RKO (cell line): Measurements from ENCODE around the gene KSR2.

Source experiments
- DNase-seq: peaks from one replicate; pipeline ENCODE4 v3.0.0-alpha.2; 2016; ENCODE audit warnings: low spot score

KSR2 gene

GRCh38 chr12:117580015-117580717 lies 388.6 kb downstream of the KSR2 start:
- DNase-seq = no peak

- DNase-seq = no peak
These were observed 391.6 kb downstream of the KSR2 start for GRCh38 chr12:117577122-117577657.

GRCh38 chr12:117576053-117576452 lies 392.7 kb downstream of the KSR2 start:
- DNase-seq = no peak

- no peak for DNase-seq
These were observed 394.1 kb downstream of the KSR2 start for GRCh38 chr12:117574655-117575054.

GRCh38 chr12:117572755-117573154 lies 396.0 kb downstream of the KSR2 start:
- no peak for DNase-seq

- no peak for DNase-seq
These were observed 397.5 kb downstream of the KSR2 start for GRCh38 chr12:117571321-117571720.

- no peak for DNase-seq
These were observed 398.2 kb downstream of the KSR2 start for GRCh38 chr12:117570608-117571007.

- DNase-seq = no peak
These were observed 401.1 kb downstream of the KSR2 start for GRCh38 chr12:117567644-117568216.

GRCh38 chr12:117564881-117565280 lies 403.9 kb downstream of the KSR2 start:
- DNase-seq = no peak

GRCh38 chr12:117563706-117564105 lies 405.1 kb downstream of the KSR2 start:
- DNase-seq = no peak

GRCh38 chr12:117563007-117563406 lies 405.8 kb downstream of the KSR2 start:
- DNase-seq = no peak

- no peak for DNase-seq
These were observed 406.8 kb downstream of the KSR2 start for GRCh38 chr12:117561990-117562389.

GRCh38 chr12:117559978-117560377 lies 408.8 kb downstream of the KSR2 start:
- no peak for DNase-seq

- no peak for DNase-seq
These were observed 412.9 kb downstream of the KSR2 start for GRCh38 chr12:117555889-117556288.

GRCh38 chr12:117552971-117553370 lies 415.8 kb downstream of the KSR2 start:
- no peak for DNase-seq

GRCh38 chr12:117551665-117552064 lies 417.1 kb downstream of the KSR2 start:
- DNase-seq = no peak

GRCh38 chr12:117547209-117547608 lies 421.6 kb downstream of the KSR2 start:
- no peak for DNase-seq

- DNase-seq = no peak
These were observed 423.6 kb downstream of the KSR2 start for GRCh38 chr12:117545216-117545615.

- DNase-seq = no peak
These were observed 428.8 kb downstream of the KSR2 start for GRCh38 chr12:117540011-117540410.

GRCh38 chr12:117538926-117539325 lies 429.9 kb downstream of the KSR2 start:
- DNase-seq = no peak

- DNase-seq = no peak
These were observed 430.6 kb downstream of the KSR2 start for GRCh38 chr12:117538032-117538690.

- no peak for DNase-seq
These were observed 435.1 kb downstream of the KSR2 start for GRCh38 chr12:117533687-117534086.

- no peak for DNase-seq
These were observed 438.0 kb downstream of the KSR2 start for GRCh38 chr12:117530796-117531195.
